Superior temporal gyrus (tissue), 1 donor: ENCODE results near the gene SND1.

ENCODE experiments used
- DNase-seq: peaks from one replicate; pipeline ENCODE4 v3.0.0-alpha.2; 2016; ENCODE audit errors: extremely low spot score

Gene SND1

DNA sequence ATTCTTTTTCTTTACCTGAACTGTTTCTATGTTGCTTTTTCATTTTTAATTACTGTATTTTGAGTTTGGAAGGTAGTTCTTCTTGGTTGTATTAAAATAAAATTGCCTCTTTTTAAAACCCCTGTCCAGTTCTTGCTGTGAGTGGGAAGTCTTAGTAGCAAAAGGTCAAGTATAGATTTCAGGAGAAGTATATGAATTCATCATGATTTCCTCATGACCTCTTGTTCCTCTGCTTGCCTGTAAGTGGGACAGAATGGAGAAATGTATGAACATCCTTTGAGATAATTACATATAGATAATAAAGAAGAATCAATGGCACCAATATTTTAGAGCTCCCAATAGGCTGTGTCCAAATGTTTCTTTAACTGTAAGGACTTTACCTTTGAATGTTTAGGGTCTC lies 253.0 kb downstream of the SND1 start:
- DNase-seq = no peak

- DNase-seq = no peak
These were observed 253.7 kb downstream of the SND1 start for GRCh38 chr7:127905491-127906330.

GRCh38 chr7:127907110-127908040 lies 255.4 kb downstream of the SND1 start:
- DNase-seq = no peak

- DNase-seq = no peak
These were observed 256.6 kb downstream of the SND1 start for GRCh38 chr7:127908430-127909258.

DNA sequence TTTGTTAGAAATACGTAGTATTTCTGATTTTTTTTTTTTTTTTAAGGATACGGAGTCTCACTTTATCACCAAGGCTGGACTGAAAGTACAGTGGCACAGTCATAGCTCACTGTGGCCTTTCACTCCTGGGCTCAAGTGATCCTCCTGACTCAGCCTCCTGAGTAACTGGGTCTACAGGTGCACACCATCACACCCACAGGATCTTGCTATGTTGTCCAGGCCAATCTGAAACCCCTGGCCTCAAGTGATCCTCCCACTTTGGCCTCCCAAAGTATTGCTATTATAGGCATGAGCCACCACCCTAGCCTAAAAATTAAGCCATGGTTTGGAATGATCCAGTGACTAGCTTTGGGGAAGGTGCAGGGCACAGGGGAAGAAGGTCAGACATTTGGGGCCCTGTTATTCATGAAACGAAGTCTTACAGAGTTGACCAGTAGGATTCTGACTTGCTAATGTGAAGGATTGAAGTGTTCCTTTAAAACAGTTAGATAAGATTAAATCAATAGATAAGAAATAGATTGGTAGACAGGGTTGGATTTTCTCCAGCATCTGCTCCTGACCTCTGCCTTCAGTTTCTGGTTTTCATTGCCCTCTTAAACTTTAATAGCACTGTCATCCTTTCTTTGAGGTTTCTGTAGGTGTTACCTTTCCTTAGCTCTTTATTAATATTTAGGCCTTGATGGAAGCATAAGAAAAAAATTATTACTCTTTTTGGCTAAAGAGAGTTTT lies 257.6 kb downstream of the SND1 start:
- no peak for DNase-seq

- no peak for DNase-seq
These were observed 258.7 kb downstream of the SND1 start for GRCh38 chr7:127910670-127911069.

GRCh38 chr7:127911968-127912511 lies 260.0 kb downstream of the SND1 start:
- no peak for DNase-seq

DNA sequence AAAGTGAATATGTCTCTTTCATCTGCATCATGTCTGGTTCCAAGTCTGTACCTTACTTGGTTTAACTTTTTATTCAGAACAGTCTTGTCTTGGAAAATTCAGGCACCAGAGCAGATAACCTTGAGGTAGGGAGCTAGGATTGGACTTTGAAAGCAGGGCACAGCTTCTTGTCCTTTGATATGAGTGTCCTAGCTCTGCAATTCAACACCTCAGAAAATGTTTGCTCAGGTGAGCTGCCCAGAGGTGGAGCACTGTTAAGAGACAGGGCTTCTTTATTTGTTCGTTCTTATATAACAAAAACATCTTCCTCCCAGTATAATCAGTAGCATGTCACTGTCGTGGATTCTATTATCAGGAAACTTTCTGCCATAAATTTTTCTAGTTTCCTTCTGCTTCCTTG lies 260.9 kb downstream of the SND1 start:
- no peak for DNase-seq

DNA sequence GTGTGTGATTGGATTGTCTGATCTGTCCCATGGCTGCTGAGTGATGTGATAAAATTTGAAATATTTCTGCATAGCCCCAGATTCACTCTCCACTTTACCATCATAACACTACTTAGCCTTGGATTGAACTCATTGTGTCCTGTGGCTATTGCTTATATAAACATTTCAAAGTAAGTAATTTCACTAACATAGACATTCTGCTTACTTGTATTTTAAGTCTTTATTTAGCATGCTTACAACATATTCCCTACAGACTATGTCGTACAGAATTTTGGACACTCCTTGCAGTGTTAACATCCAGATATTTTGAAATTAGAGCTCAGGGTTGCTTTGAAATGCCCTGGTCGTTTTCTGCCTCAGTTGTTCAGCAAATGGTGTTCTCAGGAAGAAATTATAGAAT lies 261.7 kb downstream of the SND1 start:
- no peak for DNase-seq

DNA sequence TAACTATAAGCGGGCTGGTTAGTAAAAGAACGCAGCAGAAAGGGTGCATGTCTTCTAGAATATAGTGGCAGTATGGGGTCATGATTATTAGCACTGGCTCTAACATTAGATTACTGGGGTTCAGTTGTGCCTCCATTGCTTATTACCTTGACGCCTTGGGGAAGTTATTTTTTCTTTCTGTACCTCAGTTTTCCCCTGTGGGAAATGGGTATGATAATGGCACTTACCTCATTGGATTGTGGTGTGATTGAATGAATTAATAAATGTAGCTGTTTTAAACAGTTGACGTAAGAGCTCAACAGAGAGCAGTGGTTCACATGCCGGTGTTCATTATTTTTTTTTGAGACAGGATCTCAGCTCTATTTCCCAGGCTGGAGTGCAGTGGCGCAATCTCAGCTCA lies 262.7 kb downstream of the SND1 start:
- no peak for DNase-seq

GRCh38 chr7:127916735-127917134 lies 264.7 kb downstream of the SND1 start:
- DNase-seq = no peak

GRCh38 chr7:127918130-127918529 lies 266.1 kb downstream of the SND1 start:
- no peak for DNase-seq

GRCh38 chr7:127920787-127921438 lies 268.9 kb downstream of the SND1 start:
- no peak for DNase-seq

- no peak for DNase-seq
These were observed 270.7 kb downstream of the SND1 start for GRCh38 chr7:127922656-127923055.

GRCh38 chr7:127924874-127925273 lies 272.9 kb downstream of the SND1 start:
- no peak for DNase-seq

DNA sequence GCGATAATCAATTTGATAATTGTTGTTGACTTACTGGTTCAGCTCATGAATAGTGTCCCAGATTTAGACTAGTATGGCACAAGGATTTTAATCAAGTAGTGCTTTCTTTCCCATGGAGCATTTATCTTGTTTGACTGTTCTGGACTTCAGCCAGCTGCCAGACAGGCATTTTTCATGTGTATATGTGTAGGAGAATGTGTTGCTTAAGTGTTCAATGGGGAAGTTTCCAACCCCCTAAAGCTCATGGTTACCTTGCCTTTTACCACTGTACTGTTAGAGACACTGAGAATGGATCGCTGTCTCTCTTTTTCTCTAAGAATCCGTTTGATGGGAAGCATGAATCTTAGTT lies 275.3 kb downstream of the SND1 start:
- no peak for DNase-seq

DNA sequence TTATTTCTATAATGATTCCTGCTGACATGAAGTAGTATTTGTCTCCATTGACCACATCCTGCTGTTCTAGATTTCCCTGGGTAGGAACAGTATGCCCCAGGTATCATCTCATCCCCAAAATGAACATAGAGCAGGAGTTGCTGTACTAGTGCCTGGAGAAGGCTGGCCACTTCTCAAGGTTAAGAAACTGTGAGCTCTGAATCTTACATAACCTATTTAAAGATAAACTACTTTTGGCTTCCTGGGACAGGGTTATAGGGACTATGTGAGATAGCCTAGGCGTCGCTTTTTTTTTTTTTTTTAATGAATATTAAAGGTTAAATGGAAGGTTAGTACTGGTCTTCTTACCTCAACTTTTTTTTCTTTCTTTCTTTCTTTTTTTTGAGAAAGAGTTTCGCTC lies 276.2 kb downstream of the SND1 start:
- DNase-seq = no peak

DNA sequence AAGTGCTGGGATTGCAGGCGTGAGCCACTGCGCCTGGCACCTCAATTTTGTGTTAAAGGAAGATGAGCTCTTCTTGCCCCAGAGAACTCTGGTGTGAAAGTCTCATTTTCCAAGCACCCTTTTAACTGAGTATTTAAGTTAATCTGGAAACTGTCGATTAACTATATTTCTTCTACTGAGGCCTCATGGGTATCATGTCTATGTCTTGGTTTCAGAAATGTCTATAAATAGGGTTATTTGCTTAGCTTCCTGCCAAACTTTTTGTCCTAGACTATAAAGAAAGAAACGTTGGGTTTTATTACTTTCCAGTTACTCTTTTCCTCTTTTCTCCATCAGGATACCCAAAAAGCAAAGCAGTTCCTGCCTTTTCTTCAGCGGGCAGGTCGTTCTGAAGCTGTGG lies 276.9 kb downstream of the SND1 start:
- no peak for DNase-seq

- DNase-seq = no peak
These were observed 278.6 kb downstream of the SND1 start for GRCh38 chr7:127930341-127931328.
